Adrenal gland (tissue), 12 donors: Measurements from ENCODE around the gene WDSUB1. TPM values are rescaled to one million over a fixed set of nuclear protein-coding genes. Genes with fewer than 3 reads are reported as not detected.

Experiments used
- DNase-seq, 7 donors: peaks; one replicate each; pipeline ENCODE4 v3.0.0-alpha.2; 2019 to 2020
- H3K27ac ChIP-seq, 5 donors: fragments of 200-600 bp; sonication (generic) in 4 of 5; 1 replicate in 3 of 5; 2 replicates in 2 of 5; pipeline versions ENCODE4 v1.5.1 to v1.8.0; 2016 to 2020; ENCODE audit warnings: mild to moderate bottlenecking in 1 of 5
- H3K27me3 ChIP-seq: fragments of 200-600 bp; 2 replicates; pipeline ENCODE4 v1.8.0; 2021
- H3K36me3 ChIP-seq, 2 donors: fragments of 200-600 bp; replicated peaks in 1 of 2; 1 replicate in 1 of 2; 2 replicates in 1 of 2; pipeline versions ENCODE4 v1.5.1 to v1.8.0; 2018 to 2022
- H3K4me1 ChIP-seq, 2 donors: fragments of 200-600 bp; replicated peaks in 1 of 2; 1 replicate in 1 of 2; 2 replicates in 1 of 2; pipeline versions ENCODE4 v1.5.1 to v1.8.0; 2018 to 2021
- H3K4me3 ChIP-seq, 4 donors: fragments of 200-600 bp; sonication (generic) in 3 of 4; one replicate each; pipeline ENCODE4 v1.5.1; 2016 to 2018
- H3K9me3 ChIP-seq, 3 donors: fragments of 200-600 bp; sonication (generic) in 1 of 3; replicated peaks in 1 of 3; 1 replicate in 2 of 3; 2 replicates in 1 of 3; pipeline versions ENCODE4 v1.5.1 to v1.8.0; 2016 to 2021
- POLR2A ChIP-seq, 2 donors: fragments of 450-650 bp; IDR thresholded peaks; one replicate each; pipeline ENCODE4 v1.6.1; 2017; ENCODE audit warnings: antibody characterized with exemption in 2 of 2, mild to moderate bottlenecking in 2 of 2, moderate library complexity in 1 of 2
- WGBS, 4 donors: extraction: QIAGEN DNeasy Blood & Tissue Kit in 2 of 4; methylation state at CpG; one replicate each; pipeline versions ENCODE4 v1.1.5 to v1.1.7; 2013 to 2017; 5-methylcytosine and 5-hydroxymethylcytosine counted together
- intact Hi-C, 2 donors: fragments of 100-400 bp; cut with DNase I; formaldehyde crosslinking; loops; one replicate each; pipeline versions ENCODE4 v1.14.1 to v1.15.0; 2022 to 2023
- polyA plus RNA-seq, 3 donors: library from polyadenylated mRNA; stranded (reverse); fragments of 200-250 nt in 2 of 3; fragments of 350-450 nt in 1 of 3; fragmentation: Illumina TruSeq in 1 of 3; extraction: RNeasy Lipid Tissue Mini Kit (QIAGEN cat#74804) in 1 of 3; gene quantifications; one replicate each; pipeline ENCODE4 v1.2.3, GENCODE V29; 2013 to 2014
- total RNA-seq, 9 donors: library from RNA; depleted of rRNA in 4 of 9; stranded (reverse); fragments of >200 nt in 4 of 9; fragments of 120-200 nt in 1 of 9; fragmentation: NEBNext Ultra II Directional in 1 of 9; extraction: Animal tissue kit (Norgen Biotek cat#: 25700) in 1 of 9; gene quantifications; one replicate each; pipeline versions ENCODE4 v1.1.0 to v1.2.4, GENCODE V29; 2013 to 2023
- TF ChIP-seq, protein P1 (sequence below), 6 experiments: fragments of 450-650 bp in 4 of 6; fragments of 200-600 bp in 2 of 6; sonication (generic) in 1 of 6; IDR thresholded peaks; 1 replicate in 5 of 6; 2 replicates in 1 of 6; pipeline versions ENCODE4 v1.5.1 to v1.8.0; 2016 to 2021; ENCODE audit warnings: antibody characterized with exemption in 6 of 6, mild to moderate bottlenecking in 2 of 6, moderate library complexity in 1 of 6
- donor health status: healthy with polysubstance abuse.
- donor health status: Bipolar disorder and iron deficiency.
- donor health status: DM: yes; HTN: yes; CAD: no.
- donor health status: DM: no; HTN: no; CAD: no.
- donor health status: DM: no; HTN: no; CAD: no.
- donor health status: DM: yes; HTN: yes; CAD: no.

The WDSUB1 gene
- total and polyA plus RNA-seq, 12 donors, result 5.5 to 16.5 (median 9.8) TPM

DNA sequence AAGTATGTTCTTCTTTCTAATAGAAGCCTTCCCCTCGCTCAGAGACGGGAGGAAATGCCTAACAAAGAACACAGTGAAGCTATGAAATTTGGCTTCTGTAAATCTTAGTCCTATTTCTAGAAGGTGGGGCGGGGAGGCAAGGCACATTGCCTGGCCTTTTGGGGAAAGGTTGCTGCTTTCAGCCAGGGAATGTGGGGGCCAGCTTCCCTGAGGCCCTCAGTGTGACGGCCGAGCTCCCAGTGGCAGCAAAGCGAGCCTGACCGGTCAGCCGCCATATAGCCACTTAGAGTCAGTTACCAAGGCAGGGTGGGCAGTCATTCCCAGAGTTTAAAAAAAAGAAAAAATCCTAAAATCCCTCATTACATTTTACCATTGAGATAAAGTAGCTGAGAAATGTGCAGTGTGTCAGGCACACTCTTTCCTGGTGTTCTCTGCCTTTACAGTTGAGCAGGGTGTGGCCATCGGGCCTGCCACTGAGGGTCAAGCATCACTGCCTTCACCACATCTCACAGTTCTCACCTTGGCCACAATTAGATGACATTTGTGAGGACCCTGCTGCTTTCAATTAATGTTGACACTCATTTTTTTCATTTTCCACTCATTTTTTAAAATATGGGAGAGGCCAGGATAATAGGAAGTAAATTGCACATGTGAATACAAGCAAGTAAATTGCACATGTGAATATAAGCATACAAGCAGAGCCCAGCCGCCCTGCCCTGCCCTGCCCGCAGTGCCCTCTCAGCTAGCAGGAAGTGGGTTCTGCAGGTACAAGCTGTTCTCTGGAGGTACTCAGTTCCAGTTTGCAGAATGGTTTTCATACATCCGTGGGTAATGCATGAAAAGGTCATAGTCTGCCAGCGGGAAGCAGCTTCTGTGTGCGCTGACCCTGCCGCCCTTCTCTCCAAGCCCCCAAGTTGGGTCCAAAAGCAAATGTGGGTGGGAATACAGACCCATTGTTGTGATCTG lies 76.9 kb downstream of the WDSUB1 start:
- TF ChIP-seq, protein P1, sequence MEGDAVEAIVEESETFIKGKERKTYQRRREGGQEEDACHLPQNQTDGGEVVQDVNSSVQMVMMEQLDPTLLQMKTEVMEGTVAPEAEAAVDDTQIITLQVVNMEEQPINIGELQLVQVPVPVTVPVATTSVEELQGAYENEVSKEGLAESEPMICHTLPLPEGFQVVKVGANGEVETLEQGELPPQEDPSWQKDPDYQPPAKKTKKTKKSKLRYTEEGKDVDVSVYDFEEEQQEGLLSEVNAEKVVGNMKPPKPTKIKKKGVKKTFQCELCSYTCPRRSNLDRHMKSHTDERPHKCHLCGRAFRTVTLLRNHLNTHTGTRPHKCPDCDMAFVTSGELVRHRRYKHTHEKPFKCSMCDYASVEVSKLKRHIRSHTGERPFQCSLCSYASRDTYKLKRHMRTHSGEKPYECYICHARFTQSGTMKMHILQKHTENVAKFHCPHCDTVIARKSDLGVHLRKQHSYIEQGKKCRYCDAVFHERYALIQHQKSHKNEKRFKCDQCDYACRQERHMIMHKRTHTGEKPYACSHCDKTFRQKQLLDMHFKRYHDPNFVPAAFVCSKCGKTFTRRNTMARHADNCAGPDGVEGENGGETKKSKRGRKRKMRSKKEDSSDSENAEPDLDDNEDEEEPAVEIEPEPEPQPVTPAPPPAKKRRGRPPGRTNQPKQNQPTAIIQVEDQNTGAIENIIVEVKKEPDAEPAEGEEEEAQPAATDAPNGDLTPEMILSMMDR (IDR thresholded peaks at IDR 0.05), result no peak
- TF ChIP-seq POLR2A (IDR thresholded peaks at IDR 0.05), result no peak
- Histone ChIP-seq H3K4me3 (no peak overlapping the region), H3K27me3 (no peaks in the 10 kb centered on the region), H3K4me1 (no peaks in the 10 kb centered on the region), H3K9me3 (no peaks in the 10 kb centered on the region), H3K36me3 (peaks cover 0 to 3% of the 10 kb centered on the region in 2 donors), H3K27ac (peak overlapping the region in 1 of 5 donors; percentile 49)
- DNase-seq, result no peak
- 76 to 90% (median 87%) methylated on average over 14 to 15 of the region's 15 CpGs for WGBS, 4 donors
- intact Hi-C loops, result no loop called here

DNA sequence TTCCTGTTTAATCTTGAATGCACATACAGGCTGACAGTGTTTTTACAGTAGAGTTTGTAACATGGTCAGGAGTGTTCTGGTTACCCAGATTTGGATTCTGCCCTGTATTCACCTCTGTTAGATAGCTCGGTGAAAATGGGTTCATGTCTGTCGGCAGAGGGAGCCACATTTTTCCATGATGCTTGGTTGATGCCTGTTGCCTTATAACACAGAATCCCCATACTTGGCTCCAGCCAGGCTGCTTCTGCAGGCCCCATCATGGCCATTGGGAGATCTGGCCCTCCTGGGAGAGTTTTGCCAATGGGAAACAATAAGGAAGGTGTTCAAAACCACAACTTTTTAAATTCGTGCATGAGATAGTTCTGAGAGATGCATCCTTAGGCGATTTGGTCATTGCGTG lies 78.1 kb downstream of the WDSUB1 start:
- no peaks in the 10 kb centered on the region for H3K27me3 ChIP-seq
- TF ChIP-seq POLR2A (IDR thresholded peaks at IDR 0.05), result no peak
- TF ChIP-seq, protein P1 (IDR thresholded peaks at IDR 0.05), result no peak
- no peak for DNase-seq
- H3K27ac ChIP-seq, result no peak overlapping the region
- H3K36me3 ChIP-seq, result no peaks in the 10 kb centered on the region
- no peak overlapping the region for H3K4me3 ChIP-seq
- H3K4me1 ChIP-seq, result no peaks in the 10 kb centered on the region
- no peaks in the 10 kb centered on the region for H3K9me3 ChIP-seq
- WGBS, 4 donors, result 74 to 95% (median 90%) methylated on average over 5 of the region's 5 CpGs
- intact Hi-C loops, result no loop called here

DNA sequence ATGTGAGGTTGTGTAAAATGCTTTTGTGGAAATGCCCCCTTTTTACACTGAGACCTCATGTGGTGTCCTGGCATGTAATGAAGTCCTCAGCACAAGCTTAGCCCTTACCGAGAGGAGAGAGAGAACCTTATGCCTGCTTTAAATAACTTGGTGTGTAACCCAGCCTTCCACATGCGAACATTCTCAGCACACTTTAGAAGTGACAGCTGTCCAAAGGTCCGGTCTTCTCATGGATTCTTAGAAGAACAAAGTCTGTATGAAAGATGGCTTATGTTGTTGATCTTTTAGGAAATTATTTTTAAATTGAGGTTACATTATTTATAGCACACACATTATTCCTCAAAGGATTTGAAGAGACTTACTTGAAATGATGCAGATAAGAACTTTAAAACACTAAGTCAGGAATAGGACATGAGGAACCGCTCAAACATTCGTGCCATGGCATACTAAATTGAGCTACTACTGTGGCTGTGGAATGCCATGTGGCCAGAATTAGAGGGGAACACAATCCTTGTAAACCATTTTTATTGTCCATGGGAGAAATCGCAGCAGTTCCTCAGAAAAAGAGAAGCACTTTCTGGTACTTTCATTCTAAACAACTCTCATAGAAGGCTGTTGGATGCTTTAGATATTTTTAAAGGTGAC lies 79.6 kb downstream of the WDSUB1 start:
- DNase-seq, result no peak
- TF ChIP-seq, protein P1 (IDR thresholded peaks at IDR 0.05), result no peak
- no peak for TF ChIP-seq POLR2A (IDR thresholded peaks at IDR 0.05)
- Histone ChIP-seq H3K27ac (no peak overlapping the region), H3K4me1 (peaks cover 0 to 3% of the 10 kb centered on the region in 2 donors), H3K36me3 (no peaks in the 10 kb centered on the region), H3K9me3 (no peaks in the 10 kb centered on the region), H3K4me3 (no peak overlapping the region), H3K27me3 (no peaks in the 10 kb centered on the region)
- intact Hi-C loops, result no loop called here
- WGBS, 4 donors, result 91 to 97% (median 94%) methylated on average over 6 of the region's 6 CpGs

DNA sequence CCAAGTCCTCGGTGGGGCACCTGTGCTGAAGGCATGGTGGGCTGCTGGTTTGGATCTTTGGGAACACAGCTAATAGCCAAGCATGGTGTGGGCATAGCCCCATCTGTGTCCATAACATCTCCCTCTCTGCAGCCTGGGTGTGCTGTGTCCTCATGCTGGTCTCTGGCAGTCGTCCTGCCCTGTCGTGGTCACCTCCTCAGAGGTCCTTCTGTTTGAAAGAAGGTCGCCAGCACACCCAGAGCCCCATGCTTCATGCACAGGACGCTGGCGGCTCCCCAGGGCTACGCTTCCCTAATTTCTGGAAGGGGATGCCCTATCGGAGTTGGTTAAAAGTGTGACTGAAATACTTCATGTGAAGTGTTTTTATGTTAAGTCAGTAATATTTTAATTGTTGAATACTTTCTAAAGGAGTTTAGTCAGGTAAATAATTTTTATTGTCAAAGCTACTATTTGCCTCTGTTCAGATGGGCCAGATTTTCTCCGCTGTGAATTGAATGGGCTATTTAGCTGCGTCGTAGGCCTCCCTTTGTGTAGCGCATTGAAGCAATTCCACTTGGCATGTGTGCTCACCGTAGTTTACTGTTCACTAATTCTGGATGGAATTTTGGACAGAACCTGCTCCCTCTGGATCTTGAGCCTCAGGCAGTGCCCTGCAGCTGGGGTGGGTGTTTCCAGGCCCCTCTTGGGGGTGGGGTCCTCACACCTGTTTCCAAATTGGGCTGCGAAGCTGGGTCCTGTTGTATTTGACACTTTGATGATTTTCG lies 81.9 kb downstream of the WDSUB1 start:
- Histone ChIP-seq H3K4me3 (no peak overlapping the region), H3K27ac (no peak overlapping the region), H3K27me3 (no peaks in the 10 kb centered on the region), H3K9me3 (no peaks in the 10 kb centered on the region), H3K36me3 (peaks cover 0 to 3% of the 10 kb centered on the region in 2 donors), H3K4me1 (peaks cover 0 to 3% of the 10 kb centered on the region in 2 donors)
- TF ChIP-seq POLR2A (IDR thresholded peaks at IDR 0.05), result no peak
- TF ChIP-seq, protein P1 (IDR thresholded peaks at IDR 0.05), result no peak
- WGBS, 4 donors, result 89 to 93% (median 92%) methylated on average over 15 of the region's 15 CpGs
- intact Hi-C loops, result no loop called here
- DNase-seq, result no peak
